Spleen (tissue), 11 donors: ENCODE results near the gene TMEM91. TPM values are rescaled to one million over a fixed set of nuclear protein-coding genes. Genes with fewer than 3 reads are reported as not detected.

Experiments
- DNase-seq: peaks from one replicate; pipeline ENCODE4 v3.0.0-alpha.2; 2020
- H3K27ac ChIP-seq, 8 donors: fragments of 200-600 bp; sonication (generic) in 7 of 8; 1 replicate in 4 of 8; 2 replicates in 4 of 8; pipeline versions ENCODE4 v1.5.0 to v1.8.0; 2016 to 2021; ENCODE audit warnings: inconsistent platforms in 4 of 8, mild to moderate bottlenecking in 4 of 8, moderate library complexity in 1 of 8
- H3K27me3 ChIP-seq, 7 donors: fragments of 200-600 bp; sonication (generic) in 6 of 7; replicated peaks in 1 of 7; 1 replicate in 4 of 7; 2 replicates in 3 of 7; pipeline versions ENCODE4 v1.5.0 to v1.8.0; 2016 to 2021; ENCODE audit warnings: inconsistent platforms in 3 of 7, mild to moderate bottlenecking in 1 of 7
- H3K36me3 ChIP-seq, 6 donors: fragments of 200-600 bp; sonication (generic) in 5 of 6; 1 replicate in 4 of 6; 2 replicates in 2 of 6; pipeline versions ENCODE4 v1.5.0 to v1.8.0; 2016 to 2021; ENCODE audit warnings: inconsistent platforms in 2 of 6
- H3K4me1 ChIP-seq, 6 donors: fragments of 200-600 bp; sonication (generic) in 5 of 6; 1 replicate in 3 of 6; 2 replicates in 3 of 6; pipeline versions ENCODE4 v1.5.0 to v1.8.0; 2016 to 2021; ENCODE audit warnings: inconsistent platforms in 3 of 6
- H3K4me3 ChIP-seq, 8 donors: fragments of 200-600 bp; sonication (generic) in 7 of 8; 1 replicate in 4 of 8; 2 replicates in 4 of 8; pipeline versions ENCODE4 v1.5.0 to v1.8.0; 2016 to 2021; ENCODE audit warnings: inconsistent platforms in 4 of 8, mild to moderate bottlenecking in 4 of 8, moderate library complexity in 2 of 8
- H3K9me3 ChIP-seq, 8 donors: fragments of 200-600 bp; sonication (generic) in 7 of 8; 1 replicate in 4 of 8; 2 replicates in 4 of 8; pipeline versions ENCODE4 v1.5.0 to v1.8.0; 2016 to 2021; ENCODE audit warnings: inconsistent platforms in 4 of 8
- POLR2A ChIP-seq, 3 donors: fragments of 450-650 bp; IDR thresholded peaks; one replicate each; pipeline ENCODE4 v1.5.1; 2017; ENCODE audit warnings: antibody characterized with exemption in 3 of 3, mild to moderate bottlenecking in 1 of 3
- POLR2AphosphoS5 ChIP-seq, 3 donors: sonication (generic); formaldehyde crosslinking; IDR thresholded peaks; one replicate each; pipeline ENCODE4 v1.5.1; 2017; ENCODE audit warnings: antibody characterized with exemption in 3 of 3
- WGBS, 5 donors: extraction: QIAGEN DNeasy Blood & Tissue Kit in 3 of 5; methylation state at CpG; one replicate each; pipeline versions ENCODE4 v1.1.5 to v1.1.7; 2013 to 2018; 5-methylcytosine and 5-hydroxymethylcytosine counted together
- intact Hi-C: fragments of 100-400 bp; cut with DNase I; formaldehyde crosslinking; loops from one replicate; pipeline ENCODE4 v1.15.0; 2023; ENCODE audit warnings: low total_unique reads
- polyA plus RNA-seq, 3 donors: library from polyadenylated mRNA; stranded (reverse); fragments of 200-250 nt; gene quantifications; one replicate each; pipeline ENCODE4 v1.2.1, GENCODE V29; 2013
- total RNA-seq, 7 donors: library from RNA; depleted of rRNA in 3 of 7; stranded (reverse); fragments of >200 nt in 3 of 7; fragmentation: NEBNext Ultra II Directional in 4 of 7; extraction: Animal tissue kit (Norgen Biotek cat#: 25700) in 4 of 7; gene quantifications; one replicate each; pipeline versions ENCODE4 v1.1.0 to v1.2.1, GENCODE V29; 2016 to 2021
- TF ChIP-seq, protein P1 (sequence below), 11 experiments: fragments of 200-600 bp in 7 of 11; fragments of 450-650 bp in 4 of 11; sonication (generic) in 4 of 11; IDR thresholded peaks in 8 of 11; conservative IDR thresholded peaks in 3 of 11; 1 replicate in 7 of 11; 2 replicates in 4 of 11; pipeline versions ENCODE4 v1.4.0 to v1.8.0; 2016 to 2021; ENCODE audit warnings: antibody characterized with exemption in 11 of 11, inconsistent platforms in 4 of 11, mild to moderate bottlenecking in 1 of 11
- donor health status: healthy with polysubstance abuse.
- donor health status: DM: no; HTN: no; CAD: no; lungs with moderate emphysema.
- donor health status: DM: no; HTN: no; CAD: no.
- donor health status: Bipolar disorder and iron deficiency.
- donor health status: healthy.
- donor health status: DM: no; HTN: no; CAD: no.
- donor health status: DM: yes; HTN: yes; CAD: no.

Gene TMEM91
- total and polyA plus RNA-seq, 10 donors = 13.4 to 62.0 (median 26.0) TPM

DNA sequence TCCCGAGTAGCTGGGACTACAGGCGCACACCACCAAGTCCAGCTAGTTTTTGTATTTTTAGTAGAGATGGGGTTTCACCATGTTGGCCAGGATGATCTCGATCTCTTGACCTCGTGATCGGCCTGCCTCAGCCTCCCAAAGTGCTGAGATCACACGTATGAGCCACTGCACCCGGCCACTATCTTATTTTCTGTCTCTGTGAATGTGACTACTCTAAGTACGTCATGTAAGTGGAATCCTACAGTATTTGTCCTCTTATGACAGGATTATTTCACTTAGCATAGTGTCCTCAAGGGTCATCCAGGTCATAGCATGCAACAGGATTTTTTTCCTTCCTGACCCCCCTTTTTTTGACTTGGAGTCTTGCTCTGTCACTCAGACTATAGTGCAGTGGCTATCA, 4.8 kb upstream of the TMEM91 start:
- DNase-seq = no peak
- no peaks in the 10 kb centered on the region for H3K27me3 ChIP-seq
- intact Hi-C loops = no loop called here
- H3K9me3 ChIP-seq = no peaks in the 10 kb centered on the region
- no peaks in the 10 kb centered on the region for H3K36me3 ChIP-seq
- TF ChIP-seq POLR2AphosphoS5 (IDR thresholded peaks at IDR 0.05) (no peak), POLR2A (IDR thresholded peaks at IDR 0.05) (no peak)
- TF ChIP-seq, protein P1, sequence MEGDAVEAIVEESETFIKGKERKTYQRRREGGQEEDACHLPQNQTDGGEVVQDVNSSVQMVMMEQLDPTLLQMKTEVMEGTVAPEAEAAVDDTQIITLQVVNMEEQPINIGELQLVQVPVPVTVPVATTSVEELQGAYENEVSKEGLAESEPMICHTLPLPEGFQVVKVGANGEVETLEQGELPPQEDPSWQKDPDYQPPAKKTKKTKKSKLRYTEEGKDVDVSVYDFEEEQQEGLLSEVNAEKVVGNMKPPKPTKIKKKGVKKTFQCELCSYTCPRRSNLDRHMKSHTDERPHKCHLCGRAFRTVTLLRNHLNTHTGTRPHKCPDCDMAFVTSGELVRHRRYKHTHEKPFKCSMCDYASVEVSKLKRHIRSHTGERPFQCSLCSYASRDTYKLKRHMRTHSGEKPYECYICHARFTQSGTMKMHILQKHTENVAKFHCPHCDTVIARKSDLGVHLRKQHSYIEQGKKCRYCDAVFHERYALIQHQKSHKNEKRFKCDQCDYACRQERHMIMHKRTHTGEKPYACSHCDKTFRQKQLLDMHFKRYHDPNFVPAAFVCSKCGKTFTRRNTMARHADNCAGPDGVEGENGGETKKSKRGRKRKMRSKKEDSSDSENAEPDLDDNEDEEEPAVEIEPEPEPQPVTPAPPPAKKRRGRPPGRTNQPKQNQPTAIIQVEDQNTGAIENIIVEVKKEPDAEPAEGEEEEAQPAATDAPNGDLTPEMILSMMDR (IDR thresholded peaks at IDR 0.05 in 8 of 11, conservative IDR thresholded peaks at IDR 0.05 in 3 of 11) = no peak
- H3K4me1 ChIP-seq = peaks cover 0 to 77% (median 27%) of the 10 kb centered on the region in 6 donors
- H3K27ac ChIP-seq = no peak overlapping the region
- H3K4me3 ChIP-seq = no peak overlapping the region
- 93 to 98% (median 94%) methylated on average over 8 of the region's 8 CpGs for WGBS, 5 donors

DNA sequence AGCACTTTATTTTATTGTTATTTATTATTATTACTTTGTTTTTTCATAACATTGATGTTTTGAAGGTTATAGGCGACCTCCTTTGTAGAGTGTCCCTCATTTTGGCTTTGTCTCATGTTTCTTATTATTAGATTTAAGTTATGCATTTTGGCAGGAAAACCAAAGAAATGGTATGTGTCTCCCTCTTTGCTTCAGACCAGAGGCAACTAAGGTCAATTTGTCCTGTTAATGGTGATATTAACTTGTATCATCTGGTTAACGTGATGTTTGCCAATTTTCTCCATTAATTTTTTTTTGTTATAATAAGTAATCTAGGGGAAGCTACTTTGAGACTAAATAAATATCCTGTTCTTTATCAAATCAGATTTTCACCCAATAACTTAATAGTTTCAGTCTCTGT, 3.8 kb upstream of the TMEM91 start:
- Histone ChIP-seq H3K4me1 (peaks cover 0 to 77% (median 30%) of the 10 kb centered on the region in 6 donors), H3K9me3 (no peaks in the 10 kb centered on the region), H3K36me3 (no peaks in the 10 kb centered on the region), H3K27ac (no peak overlapping the region), H3K4me3 (no peak overlapping the region), H3K27me3 (no peaks in the 10 kb centered on the region)
- DNase-seq = no peak
- intact Hi-C loops = no loop called here
- WGBS, 5 donors = 77 to 90% (median 86%) methylated on average over 2 of the region's 2 CpGs
- TF ChIP-seq, protein P1 (IDR thresholded peaks at IDR 0.05 in 8 of 11, conservative IDR thresholded peaks at IDR 0.05 in 3 of 11) = no peak
- TF ChIP-seq POLR2A (IDR thresholded peaks at IDR 0.05) (no peak), POLR2AphosphoS5 (IDR thresholded peaks at IDR 0.05) (no peak)

DNA sequence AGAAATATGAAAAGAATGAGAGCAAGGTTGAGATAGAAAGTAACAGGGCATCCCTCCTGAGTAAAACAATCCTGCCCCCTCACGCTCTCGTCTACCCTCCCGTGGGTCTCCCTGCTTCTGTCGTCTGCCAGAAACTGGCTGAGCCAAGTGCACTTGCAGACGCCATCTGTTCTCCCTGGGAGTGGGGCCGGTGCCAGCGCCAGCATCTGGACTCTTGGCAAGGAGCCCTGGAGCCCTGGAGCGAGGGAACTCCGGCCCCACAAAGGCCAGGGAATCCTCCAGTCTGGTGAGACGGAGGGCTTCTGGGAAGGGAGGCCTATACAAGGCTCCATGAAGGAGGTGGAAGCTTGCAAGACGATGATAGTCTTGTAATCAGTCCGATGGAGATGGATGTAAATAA, 2.3 kb upstream of the TMEM91 start:
- H3K9me3 ChIP-seq = no peaks in the 10 kb centered on the region
- H3K4me1 ChIP-seq = peaks cover 0 to 77% (median 30%) of the 10 kb centered on the region in 6 donors
- TF ChIP-seq, protein P1 (IDR thresholded peaks at IDR 0.05 in 8 of 11, conservative IDR thresholded peaks at IDR 0.05 in 3 of 11) = no peak
- TF ChIP-seq POLR2AphosphoS5 (IDR thresholded peaks at IDR 0.05) = peak; percentile 68 to 79 (median 73)
- no peaks in the 10 kb centered on the region for H3K27me3 ChIP-seq
- no peaks in the 10 kb centered on the region for H3K36me3 ChIP-seq
- no peak overlapping the region for H3K27ac ChIP-seq
- H3K4me3 ChIP-seq = no peak overlapping the region
- intact Hi-C loops = no loop called here
- DNase-seq = no peak
- 67 to 77% (median 73%) methylated on average over 12 of the region's 12 CpGs for WGBS, 5 donors

DNA sequence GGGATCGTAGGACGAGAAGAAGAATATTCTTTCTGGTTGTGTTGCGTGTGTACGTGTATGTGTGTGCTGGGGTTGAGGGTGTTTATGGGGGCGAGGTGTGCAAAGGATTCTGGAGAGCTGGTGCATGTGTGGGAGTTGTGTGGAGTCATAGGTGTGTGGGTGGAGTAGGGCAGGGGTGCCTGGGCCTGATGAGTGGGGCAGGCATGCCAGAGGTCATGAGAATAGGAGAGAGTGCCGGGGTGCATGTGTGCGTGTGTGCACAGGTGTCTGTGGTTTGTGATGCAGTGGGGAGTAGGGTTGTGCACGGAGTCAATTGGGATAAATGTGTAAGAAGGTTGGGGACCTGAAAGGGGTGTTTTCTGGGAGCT, 649 bp downstream of the TMEM91 start:
- Histone ChIP-seq H3K9me3 (no peaks in the 10 kb centered on the region), H3K4me3 (peak overlapping the region in 7 of 8 donors; percentile 36 to 80 (median 54)), H3K27me3 (no peaks in the 10 kb centered on the region), H3K4me1 (peaks cover 0 to 72% (median 36%) of the 10 kb centered on the region in 6 donors), H3K36me3 (peaks cover 0 to 9% (median 0%) of the 10 kb centered on the region in 6 donors), H3K27ac (peak overlapping the region in 6 of 8 donors; percentile 54 to 94 (median 79))
- TF ChIP-seq POLR2A (IDR thresholded peaks at IDR 0.05) = no peak
- no peak for TF ChIP-seq POLR2AphosphoS5 (IDR thresholded peaks at IDR 0.05)
- TF ChIP-seq, protein P1 (IDR thresholded peaks at IDR 0.05 in 8 of 11, conservative IDR thresholded peaks at IDR 0.05 in 3 of 11) = no peak
- intact Hi-C loops = loop anchor here (5.0 kb wide), 1 partner anchor 40 kb away; no protein-coding TSS in a partner anchor
- 68 to 76% (median 73%) methylated on average over 8 of the region's 8 CpGs for WGBS, 5 donors
- no peak for DNase-seq
